ENCODE measurements around the gene CLPX. TPM values are rescaled to one million over a fixed set of nuclear protein-coding genes. Genes with fewer than 3 reads are reported as not detected.
"Not testable (repeated sequence)": the region's sequence is repeated elsewhere in the genome, so short reads cannot be mapped to it uniquely, and the experiment has no call there.

Gene CLPX
- polyA plus RNA-seq, 3 donors from 2014 or later = 18.5 to 36.0 (median 23.4) TPM

DNA sequence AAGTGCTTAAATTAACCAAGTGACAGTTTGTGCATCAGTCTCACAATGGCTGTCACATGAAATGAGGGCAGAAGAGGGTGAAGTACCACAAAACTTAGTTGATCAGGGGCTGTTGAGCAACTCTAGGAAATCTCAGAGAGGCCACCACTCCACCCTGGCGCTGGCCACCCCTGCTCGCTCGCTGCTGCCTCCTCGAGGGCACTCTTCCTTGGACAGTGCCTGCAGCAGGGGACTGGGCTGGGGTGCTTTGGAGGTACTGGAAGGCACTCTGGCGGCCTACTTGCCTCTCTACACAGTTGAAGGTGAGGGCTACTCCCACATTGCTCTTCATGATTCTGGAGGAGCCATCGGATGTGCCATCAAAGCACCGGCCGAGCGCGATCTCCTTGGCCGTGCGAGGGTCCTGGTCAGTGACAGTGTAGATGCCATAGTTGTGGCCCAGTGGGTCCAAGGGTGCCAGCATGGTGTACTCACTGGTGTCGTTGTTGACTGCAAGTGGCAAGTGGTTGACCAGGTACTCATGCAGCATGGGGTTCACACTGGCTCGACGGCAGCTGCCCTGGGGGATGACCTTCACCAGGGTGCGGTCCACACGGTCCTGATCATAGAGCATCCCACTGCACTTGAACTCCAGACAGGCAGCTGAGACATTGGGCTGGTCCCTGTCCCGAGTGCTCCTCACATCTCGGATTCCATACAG lies 11.6 kb upstream of the CLPX start:
- Mint-ChIP-seq H3K4me1 (no peaks in the 10 kb centered on the region), H3K27ac (no peak overlapping the region), H3K4me3 (no peak overlapping the region), H3K9me3 (no peaks in the 10 kb centered on the region), H3K27me3 (ENCODE audit: low read depth in 3 of 3) (peaks cover 0 to 5% (median 3%) of the 10 kb centered on the region in 3 donors), H3K36me3 (no peaks in the 10 kb centered on the region)
- no peak for DNase-seq

- no peaks in the 10 kb centered on the region for H3K4me1 Mint-ChIP-seq
- no peaks in the 10 kb centered on the region for H3K9me3 Mint-ChIP-seq
- H3K27me3 Mint-ChIP-seq (ENCODE audit: low read depth in 3 of 3) = peaks cover 0 to 3% (median 0%) of the 10 kb centered on the region in 3 donors
- H3K27ac Mint-ChIP-seq = no peak overlapping the region
- DNase-seq = no peak
- H3K4me3 Mint-ChIP-seq = no peak overlapping the region
- no peaks in the 10 kb centered on the region for H3K36me3 Mint-ChIP-seq
These were observed 10.4 kb upstream of the CLPX start for GRCh38 chr15:65195548-65195923.

GRCh38 chr15:65194826-65195547 lies 9.8 kb upstream of the CLPX start:
- H3K4me1 Mint-ChIP-seq = no peaks in the 10 kb centered on the region
- H3K27me3 Mint-ChIP-seq (ENCODE audit: low read depth in 3 of 3) = peaks cover 0 to 3% (median 0%) of the 10 kb centered on the region in 3 donors
- no peak overlapping the region for H3K27ac Mint-ChIP-seq
- no peaks in the 10 kb centered on the region for H3K36me3 Mint-ChIP-seq
- H3K4me3 Mint-ChIP-seq = no peak overlapping the region
- DNase-seq = no peak
- no peaks in the 10 kb centered on the region for H3K9me3 Mint-ChIP-seq

DNA sequence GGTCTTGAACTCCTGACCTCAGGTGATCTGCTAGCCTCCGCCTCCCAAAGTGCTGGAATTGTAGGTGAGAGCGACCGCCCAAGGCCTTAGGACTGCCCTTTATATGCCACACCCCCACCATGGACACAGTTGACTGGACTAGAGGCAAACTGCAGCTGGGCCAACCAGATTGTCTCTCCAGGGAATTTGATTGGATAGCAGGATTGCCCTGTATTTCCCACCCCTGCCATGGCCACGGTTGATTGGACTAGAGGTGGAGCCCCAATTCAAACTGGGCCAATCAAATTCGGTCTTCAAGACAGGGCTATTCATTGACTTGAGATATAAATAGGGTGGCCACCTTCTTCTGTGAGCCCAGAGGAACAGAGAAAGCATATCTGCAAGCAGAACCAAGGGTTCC lies 6.9 kb upstream of the CLPX start:
- H3K36me3 Mint-ChIP-seq = no peaks in the 10 kb centered on the region
- H3K4me1 Mint-ChIP-seq = no peaks in the 10 kb centered on the region
- H3K9me3 Mint-ChIP-seq = no peaks in the 10 kb centered on the region
- no peak overlapping the region for H3K27ac Mint-ChIP-seq
- DNase-seq = no peak
- peaks cover 0 to 3% (median 0%) of the 10 kb centered on the region in 3 donors for H3K27me3 Mint-ChIP-seq (ENCODE audit: low read depth in 3 of 3)
- H3K4me3 Mint-ChIP-seq = no peak overlapping the region

- H3K4me3 Mint-ChIP-seq = no peak overlapping the region
- H3K36me3 Mint-ChIP-seq = no peaks in the 10 kb centered on the region
- H3K9me3 Mint-ChIP-seq = no peaks in the 10 kb centered on the region
- DNase-seq = peak in 1 of 3 donors; percentile 7
- H3K4me1 Mint-ChIP-seq = peaks cover 7 to 9% of the 10 kb centered on the region in 2 donors
- peaks cover 0 to 6% (median 0%) of the 10 kb centered on the region in 3 donors for H3K27me3 Mint-ChIP-seq (ENCODE audit: low read depth in 3 of 3)
- no peak overlapping the region for H3K27ac Mint-ChIP-seq
These were observed 4.1 kb upstream of the CLPX start for GRCh38 chr15:65189102-65189740.

- H3K9me3 Mint-ChIP-seq; H3K27me3 Mint-ChIP-seq (ENCODE audit: low read depth in 3 of 3); DNase-seq; H3K27ac Mint-ChIP-seq; H3K4me3 Mint-ChIP-seq; H3K36me3 Mint-ChIP-seq: not testable (repeated sequence)
- peaks cover 14 to 17% of the 10 kb centered on the region in 2 donors for H3K4me1 Mint-ChIP-seq
These were observed 3.3 kb upstream of the CLPX start for GRCh38 chr15:65188472-65188871.

DNA sequence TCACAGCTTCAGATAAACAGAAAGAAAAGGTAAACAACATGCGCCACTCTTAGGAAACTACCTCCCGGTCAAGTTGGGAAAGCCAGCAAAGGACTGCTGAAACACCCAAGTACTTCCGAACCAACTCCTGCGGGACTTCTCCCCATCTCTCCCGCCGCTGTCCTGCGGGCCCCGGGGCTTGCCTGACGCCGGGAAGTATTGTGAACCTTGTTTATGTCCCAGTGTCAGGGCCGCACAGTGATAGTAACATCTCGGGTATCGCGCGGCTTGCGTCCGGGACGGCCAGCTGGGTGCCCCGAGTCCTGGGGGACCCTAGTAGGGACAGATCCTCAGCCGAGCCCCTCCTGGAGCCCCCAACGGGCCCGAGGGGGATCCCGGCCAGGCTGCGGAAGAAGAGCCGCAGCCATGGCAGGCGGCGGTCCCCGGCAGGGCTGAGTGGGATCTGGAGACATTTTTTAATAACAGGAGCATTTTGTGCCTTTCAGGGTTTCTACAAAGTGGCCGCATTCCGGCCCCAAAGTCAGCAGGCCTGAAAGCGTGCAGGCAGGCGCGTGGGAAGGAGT lies 756 bp downstream of the CLPX start:
- Mint-ChIP-seq H3K27ac (peak overlapping the region; percentile 89 to 97 (median 94)), H3K36me3 (peaks cover 0 to 8% (median 0%) of the 10 kb centered on the region in 3 donors), H3K4me3 (peak overlapping the region; percentile 88 to 96 (median 95)), H3K9me3 (no peaks in the 10 kb centered on the region), H3K4me1 (peaks cover 30 to 51% of the 10 kb centered on the region in 2 donors), H3K27me3 (ENCODE audit: low read depth in 3 of 3) (peaks cover 0 to 6% (median 2%) of the 10 kb centered on the region in 3 donors)
- DNase-seq = peak; percentile 27 to 38 (median 37)

GRCh38 chr15:65183865-65184159 lies 1.3 kb downstream of the CLPX start:
- H3K27me3 Mint-ChIP-seq (ENCODE audit: low read depth in 3 of 3) = peaks cover 0 to 6% (median 2%) of the 10 kb centered on the region in 3 donors
- peak overlapping the region; percentile 89 to 97 (median 94) for H3K27ac Mint-ChIP-seq
- H3K4me3 Mint-ChIP-seq = peak overlapping the region; percentile 88 to 96 (median 95)
- DNase-seq = no peak
- no peaks in the 10 kb centered on the region for H3K9me3 Mint-ChIP-seq
- H3K4me1 Mint-ChIP-seq = peaks cover 30 to 56% of the 10 kb centered on the region in 2 donors
- H3K36me3 Mint-ChIP-seq = peaks cover 0 to 10% (median 0%) of the 10 kb centered on the region in 3 donors

- H3K4me1 Mint-ChIP-seq = peaks cover 30 to 59% of the 10 kb centered on the region in 2 donors
- peak overlapping the region; percentile 66 to 95 (median 94) for H3K4me3 Mint-ChIP-seq
- peaks cover 0 to 14% (median 0%) of the 10 kb centered on the region in 3 donors for H3K36me3 Mint-ChIP-seq
- H3K9me3 Mint-ChIP-seq = no peaks in the 10 kb centered on the region
- H3K27ac Mint-ChIP-seq = peak overlapping the region in 5 of 6 donors; percentile 34 to 74 (median 46)
- DNase-seq = no peak
- peaks cover 0 to 6% (median 2%) of the 10 kb centered on the region in 3 donors for H3K27me3 Mint-ChIP-seq (ENCODE audit: low read depth in 3 of 3)
These were observed 2.6 kb downstream of the CLPX start for GRCh38 chr15:65182538-65182937.

- Mint-ChIP-seq H3K27ac (peak overlapping the region in 1 of 6 donors; percentile 6), H3K36me3 (peaks cover 0 to 18% (median 0%) of the 10 kb centered on the region in 3 donors), H3K4me1 (peaks cover 30 to 59% of the 10 kb centered on the region in 2 donors), H3K4me3 (peak overlapping the region in 1 of 5 donors; percentile 8)
- H3K27me3 Mint-ChIP-seq (ENCODE audit: low read depth in 3 of 3); DNase-seq; H3K9me3 Mint-ChIP-seq: not testable (repeated sequence)
These were observed 3.4 kb downstream of the CLPX start for GRCh38 chr15:65181582-65182353.

- H3K27ac Mint-ChIP-seq = no peak overlapping the region
- no peak overlapping the region for H3K4me3 Mint-ChIP-seq
These were observed 5.0 kb downstream of the CLPX start for GRCh38 chr15:65180167-65180566.

DNA sequence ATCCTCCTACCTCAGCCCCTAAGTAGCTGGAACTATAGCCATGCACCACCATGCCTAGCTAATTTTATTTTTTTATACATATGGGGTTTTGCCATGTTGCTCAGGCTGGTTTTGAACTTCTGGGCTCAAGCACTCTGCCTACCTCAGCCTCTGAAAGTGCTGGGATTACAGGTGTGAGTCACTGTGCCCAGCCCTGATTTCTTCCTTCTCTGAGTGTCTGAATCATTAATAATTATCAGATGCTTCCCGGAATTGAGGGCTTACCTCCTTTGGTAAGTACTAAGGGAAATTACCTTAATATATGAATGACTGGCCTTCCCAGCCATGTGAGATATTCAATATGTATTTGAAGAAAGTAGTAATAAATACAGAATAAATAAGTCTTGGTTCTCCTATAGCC lies 7.2 kb downstream of the CLPX start:
- no peak for DNase-seq
- Mint-ChIP-seq H3K36me3 (peaks cover 3 to 24% (median 5%) of the 10 kb centered on the region in 3 donors), H3K9me3 (no peaks in the 10 kb centered on the region), H3K27me3 (ENCODE audit: low read depth in 3 of 3) (no peaks in the 10 kb centered on the region), H3K4me1 (peaks cover 12 to 37% of the 10 kb centered on the region in 2 donors), H3K27ac (no peak overlapping the region), H3K4me3 (no peak overlapping the region)

More at GRCh38 chr15:65180167-65180566, 5.0 kb downstream of the CLPX start:
- Mint-ChIP-seq H3K27me3 (ENCODE audit: low read depth in 3 of 3) (peaks cover 0 to 2% (median 2%) of the 10 kb centered on the region in 3 donors), H3K4me1 (peaks cover 24 to 54% of the 10 kb centered on the region in 2 donors), H3K36me3 (peaks cover 0 to 18% (median 5%) of the 10 kb centered on the region in 3 donors), H3K9me3 (no peaks in the 10 kb centered on the region)
- DNase-seq = no peak

DNA sequence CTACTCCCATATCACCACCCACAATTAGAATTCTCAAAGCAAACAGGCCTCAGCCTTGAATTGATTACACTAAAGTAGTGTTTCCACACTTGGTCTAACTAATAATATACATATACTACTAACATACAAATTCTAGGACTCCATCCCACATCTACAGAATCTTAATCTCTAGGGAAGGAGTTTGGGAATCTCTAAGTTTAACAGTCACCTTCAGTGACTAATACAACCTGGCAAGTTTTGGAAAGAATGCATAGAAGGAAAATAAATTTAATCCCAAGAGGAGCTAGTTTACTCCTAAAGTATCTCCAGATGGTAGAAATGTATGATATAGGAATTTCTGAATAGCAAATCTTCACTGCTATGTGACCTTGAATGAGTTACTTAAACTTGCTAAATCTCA lies 9.1 kb downstream of the CLPX start:
- Mint-ChIP-seq H3K27ac (peak overlapping the region in 1 of 6 donors; percentile 26), H3K27me3 (ENCODE audit: low read depth in 3 of 3) (no peaks in the 10 kb centered on the region), H3K9me3 (no peaks in the 10 kb centered on the region), H3K4me3 (no peak overlapping the region), H3K36me3 (peaks cover 3 to 21% (median 5%) of the 10 kb centered on the region in 3 donors), H3K4me1 (peaks cover 2 to 20% of the 10 kb centered on the region in 2 donors)
- no peak for DNase-seq
